ENCODE measurements around the gene VWA3A. TPM values are rescaled to one million over a fixed set of nuclear protein-coding genes. Genes with fewer than 3 reads are reported as not detected.
"Not testable (repeated sequence)": the region's sequence is repeated elsewhere in the genome, so short reads cannot be mapped to it uniquely, and the experiment has no call there.

Gene VWA3A, protein sequence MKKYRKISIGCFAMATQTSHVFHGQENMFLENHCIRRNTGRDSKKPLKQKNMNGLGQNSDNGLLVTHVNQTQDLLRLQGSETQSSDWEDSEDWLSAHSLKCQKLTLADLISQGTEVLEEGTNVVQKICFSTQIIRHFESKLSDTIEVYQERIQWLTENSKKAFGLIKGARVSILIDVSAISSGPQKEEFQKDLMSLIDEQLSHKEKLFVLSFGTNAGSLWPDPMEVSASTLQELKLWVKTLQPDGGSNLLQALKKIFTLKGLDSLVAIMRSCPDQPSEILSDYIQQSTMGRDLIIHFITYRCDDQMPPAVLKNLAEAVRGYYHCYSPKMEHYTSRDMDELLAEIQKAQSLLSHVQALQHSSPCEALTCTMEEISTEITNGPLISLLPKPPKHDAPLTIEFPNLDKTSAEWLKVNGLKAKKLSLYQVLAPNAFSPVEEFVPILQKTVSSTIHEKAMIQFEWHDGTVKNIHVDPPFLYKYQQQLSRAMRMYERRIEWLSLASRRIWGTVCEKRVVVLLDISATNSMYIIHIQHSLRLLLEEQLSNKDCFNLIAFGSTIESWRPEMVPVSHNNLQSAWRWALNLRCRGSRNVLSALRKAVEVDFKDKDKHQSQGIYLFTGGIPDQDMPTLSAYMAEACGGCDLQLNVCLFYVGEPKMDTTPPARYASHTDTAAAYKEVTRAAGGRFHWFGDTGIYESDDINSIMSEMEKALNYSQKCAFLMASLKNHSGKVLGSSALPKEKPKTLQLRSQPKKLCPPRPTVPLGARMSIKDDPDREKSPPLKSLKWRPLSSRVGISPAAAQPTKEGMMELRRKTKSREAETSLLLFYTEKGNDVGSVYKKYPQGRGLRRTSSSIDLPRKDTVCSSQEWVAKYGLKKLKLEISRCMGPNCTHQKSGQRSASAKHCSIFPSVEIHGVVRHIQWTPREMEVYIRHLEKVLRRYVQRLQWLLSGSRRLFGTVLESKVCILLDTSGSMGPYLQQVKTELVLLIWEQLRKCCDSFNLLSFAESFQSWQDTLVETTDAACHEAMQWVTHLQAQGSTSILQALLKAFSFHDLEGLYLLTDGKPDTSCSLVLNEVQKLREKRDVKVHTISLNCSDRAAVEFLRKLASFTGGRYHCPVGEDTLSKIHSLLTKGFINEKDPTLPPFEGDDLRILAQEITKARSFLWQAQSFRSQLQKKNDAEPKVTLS
- 0.11 TPM for total RNA-seq
- 0.05 TPM for polyA plus RNA-seq

DNA sequence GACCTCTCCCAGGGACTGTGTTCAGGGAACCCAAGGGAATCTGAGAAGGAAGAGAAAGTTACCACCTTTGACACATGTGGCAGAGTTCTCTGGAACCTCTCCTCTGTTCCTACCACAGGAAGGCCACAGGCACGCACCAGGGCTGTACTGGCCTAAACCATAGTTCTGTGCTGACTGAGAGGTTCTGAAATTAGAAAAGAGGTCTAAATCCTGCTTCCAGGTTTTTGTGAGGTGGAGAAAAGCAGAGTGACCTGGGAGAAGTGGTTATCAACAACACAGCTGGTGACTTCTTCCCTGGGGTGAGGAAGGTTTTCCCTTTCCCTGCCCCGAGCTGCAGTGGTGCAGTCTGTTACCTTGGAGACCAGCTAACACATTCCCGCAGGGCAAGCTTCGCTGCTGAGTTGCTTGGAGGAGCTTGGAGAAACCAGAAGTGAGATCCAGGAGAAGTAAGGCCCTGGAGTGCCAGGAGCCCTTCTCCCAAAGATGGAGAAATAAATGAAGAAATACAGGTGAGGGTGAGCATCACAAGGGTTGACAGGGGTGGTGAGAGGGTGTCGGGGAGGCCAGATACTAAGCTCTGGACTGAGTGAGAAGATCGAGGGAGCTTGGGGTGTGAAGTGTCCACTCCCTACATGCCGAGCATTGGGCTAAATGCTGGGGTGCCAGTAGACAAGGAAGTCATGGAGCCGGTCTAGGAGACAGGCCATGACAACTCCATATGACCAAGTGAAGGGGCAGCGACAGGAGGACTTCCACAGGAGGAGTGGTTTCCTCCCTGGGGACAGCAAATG, at the start of gene VWA3A:
Gene VWA3A (plus strand): TSS at position 399 of the 791 bp plus-strand sequence. CDS start 97 bp downstream, at position 496.
- DNase-seq (ENCODE audit: extremely low spot score), result no peak
- 40% methylated on average over 9 of the region's 9 CpGs for WGBS
- Histone ChIP-seq H3K36me3 (ENCODE audit: insufficient read depth) (no peaks in the 10 kb centered on the region), H3K4me1 (ENCODE audit: insufficient read depth) (no peaks in the 10 kb centered on the region), H3K27ac (ENCODE audit: low read depth) (no peak within 1 kb of the TSS), H3K4me3 (ENCODE audit: low read depth, low read length) (no peak within 1 kb of the TSS)

DNA sequence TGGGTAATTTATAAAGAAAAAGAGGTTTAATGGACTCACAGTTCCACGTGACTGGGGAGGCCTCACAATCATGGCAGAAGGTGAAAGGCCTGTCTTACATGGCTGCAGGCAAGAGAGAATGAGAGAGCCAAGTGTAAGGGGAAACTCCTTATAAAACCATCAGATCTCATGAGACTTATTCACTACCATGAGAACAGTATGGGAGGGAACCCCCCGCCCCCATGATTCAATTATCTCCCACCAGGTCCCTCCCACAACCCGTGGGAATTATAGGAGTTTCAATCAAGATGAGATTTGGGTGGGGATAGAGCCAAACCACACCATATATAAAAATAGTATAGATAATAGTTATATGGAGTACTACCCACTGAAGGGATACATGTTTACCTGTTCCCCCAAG, 48.5 kb upstream of the VWA3A start:
- WGBS, result 93% methylated on average over 3 of the region's 3 CpGs
- not testable (repeated sequence) for H3K4me1 ChIP-seq (ENCODE audit: insufficient read depth); H3K4me3 ChIP-seq (ENCODE audit: low read depth, low read length); DNase-seq (ENCODE audit: extremely low spot score); H3K27ac ChIP-seq (ENCODE audit: low read depth); H3K36me3 ChIP-seq (ENCODE audit: insufficient read depth)

DNA sequence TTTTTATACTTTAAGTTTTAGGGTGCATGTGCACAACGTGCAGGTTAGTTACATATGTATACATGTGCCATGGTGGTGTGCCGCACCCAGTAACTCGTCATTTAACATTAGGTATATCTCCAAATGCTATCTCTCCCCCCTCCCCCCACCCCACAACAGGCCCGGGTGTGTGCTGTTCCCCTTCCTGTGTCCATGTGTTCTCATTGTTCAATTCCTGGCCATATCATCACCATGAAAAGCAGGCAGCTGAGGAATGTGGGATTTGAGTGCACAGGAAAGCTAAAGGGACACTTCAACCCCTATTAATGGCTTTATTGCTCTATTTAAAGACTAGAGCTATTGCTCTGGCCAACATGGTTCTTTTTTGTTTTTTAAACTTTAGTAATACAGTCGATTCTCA, 46.5 kb upstream of the VWA3A start:
- 52% methylated on average over 5 of the region's 5 CpGs for WGBS
- not testable (repeated sequence) for H3K4me3 ChIP-seq (ENCODE audit: low read depth, low read length); DNase-seq (ENCODE audit: extremely low spot score); H3K27ac ChIP-seq (ENCODE audit: low read depth); H3K36me3 ChIP-seq (ENCODE audit: insufficient read depth); H3K4me1 ChIP-seq (ENCODE audit: insufficient read depth)

DNA sequence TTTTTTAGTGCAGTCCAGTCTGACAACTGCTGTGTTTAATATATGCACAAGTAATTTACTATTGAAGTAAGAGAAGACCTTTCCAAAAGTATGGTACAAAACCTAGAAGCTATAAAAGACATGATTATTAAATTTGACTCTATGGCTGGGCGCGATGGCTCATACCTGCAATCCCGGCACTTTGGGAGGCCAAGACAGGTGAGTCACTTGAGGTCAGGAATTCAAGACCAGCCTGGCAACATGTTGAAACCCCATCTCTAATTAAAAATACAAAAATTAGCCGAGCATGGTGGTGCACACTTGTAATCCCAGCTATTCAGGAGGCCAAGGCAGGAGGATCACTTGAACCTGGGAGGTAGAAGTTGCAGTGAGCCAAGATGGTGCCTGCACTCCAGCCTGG, 41.4 kb upstream of the VWA3A start:
- Histone ChIP-seq H3K36me3 (ENCODE audit: insufficient read depth) (no peaks in the 10 kb centered on the region), H3K27ac (ENCODE audit: low read depth) (no peak overlapping the region), H3K4me1 (ENCODE audit: insufficient read depth) (no peaks in the 10 kb centered on the region), H3K4me3 (ENCODE audit: low read depth, low read length) (no peak overlapping the region)
- DNase-seq (ENCODE audit: extremely low spot score), result no peak
- 96% methylated on average over 4 of the region's 4 CpGs for WGBS

DNA sequence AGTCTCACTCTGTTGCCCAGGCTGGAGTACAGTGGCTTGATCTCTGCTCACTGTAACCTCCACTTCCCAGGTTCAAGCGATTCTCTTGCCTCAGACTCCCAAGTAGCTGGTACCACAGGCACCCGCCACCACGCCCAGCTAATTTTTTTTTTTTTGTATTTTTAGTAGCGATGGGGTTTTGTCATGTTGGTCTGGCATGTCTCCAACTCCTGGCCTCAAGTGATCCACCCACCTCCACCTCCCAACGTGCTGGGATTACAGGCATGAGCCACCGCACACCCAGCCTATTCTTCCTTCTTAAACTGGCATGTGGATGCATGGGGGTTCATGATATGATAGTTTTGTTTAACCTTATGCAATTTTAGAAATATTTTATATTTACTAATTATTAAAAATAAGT, 39.4 kb upstream of the VWA3A start:
- Histone ChIP-seq H3K4me1 (ENCODE audit: insufficient read depth) (no peaks in the 10 kb centered on the region), H3K4me3 (ENCODE audit: low read depth, low read length) (no peak overlapping the region), H3K36me3 (ENCODE audit: insufficient read depth) (no peaks in the 10 kb centered on the region), H3K27ac (ENCODE audit: low read depth) (no peak overlapping the region)
- WGBS, result 82% methylated on average over 6 of the region's 6 CpGs
- DNase-seq (ENCODE audit: extremely low spot score), result no peak

DNA sequence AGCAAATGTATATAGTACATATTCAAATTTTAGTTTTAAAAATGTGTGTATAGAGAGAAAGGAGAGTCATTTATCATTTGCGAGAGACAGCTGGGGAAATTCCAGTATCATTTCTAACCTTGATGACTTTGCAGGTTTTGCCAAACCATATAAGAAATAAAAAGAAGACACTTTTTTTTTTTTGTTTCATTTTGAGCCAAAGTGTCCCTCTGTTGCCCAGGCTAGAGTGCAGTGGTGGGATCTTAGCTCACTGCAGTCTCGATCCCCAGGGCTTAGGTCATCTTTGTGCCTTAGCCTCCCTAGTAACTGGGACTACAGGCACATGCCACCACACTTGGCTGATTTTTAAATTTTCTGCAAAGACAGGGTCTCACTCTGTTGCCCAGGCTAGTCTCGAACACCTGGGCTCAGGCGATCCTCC, 38.4 kb upstream of the VWA3A start:
- 95% methylated on average over 4 of the region's 4 CpGs for WGBS
- DNase-seq (ENCODE audit: extremely low spot score), result no peak
- Histone ChIP-seq H3K4me3 (ENCODE audit: low read depth, low read length) (no peak overlapping the region), H3K36me3 (ENCODE audit: insufficient read depth) (no peaks in the 10 kb centered on the region), H3K27ac (ENCODE audit: low read depth) (no peak overlapping the region), H3K4me1 (ENCODE audit: insufficient read depth) (no peaks in the 10 kb centered on the region)

DNA sequence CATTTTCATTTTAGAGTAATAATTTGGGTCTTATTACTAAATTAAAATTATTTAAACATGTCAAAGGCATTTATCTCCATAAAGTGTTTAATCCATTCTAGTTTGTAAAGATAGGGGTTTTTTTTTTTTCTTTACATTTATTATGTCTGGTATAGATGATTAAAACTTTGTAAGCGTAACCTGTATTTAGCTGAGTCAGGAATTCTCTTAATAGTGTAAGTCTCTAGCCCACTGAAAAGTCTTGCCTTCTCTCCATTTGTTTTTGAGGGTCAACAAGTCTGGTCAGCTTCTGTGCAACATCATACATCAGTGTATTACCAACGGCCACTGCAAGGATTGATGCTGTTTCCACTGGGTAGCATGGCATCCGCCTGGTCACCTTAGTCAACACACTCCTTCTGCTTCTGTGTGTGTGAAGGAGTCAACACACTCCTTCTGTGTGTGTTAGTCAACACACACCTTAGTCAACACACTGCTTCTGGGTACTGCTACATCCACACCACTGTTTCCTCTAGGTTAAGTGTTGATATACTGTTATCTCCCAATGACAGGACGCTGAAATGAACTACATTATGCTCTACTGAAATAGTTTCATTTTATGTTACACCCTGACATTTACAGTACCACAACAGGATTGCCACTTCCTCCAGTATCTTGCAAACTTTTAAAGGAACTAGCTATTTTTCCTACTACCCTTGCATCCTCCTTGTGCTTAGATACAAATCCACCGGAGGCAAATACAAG, 37.3 kb upstream of the VWA3A start:
- Histone ChIP-seq H3K36me3 (ENCODE audit: insufficient read depth) (no peaks in the 10 kb centered on the region), H3K4me3 (ENCODE audit: low read depth, low read length) (no peak overlapping the region), H3K27ac (ENCODE audit: low read depth) (no peak overlapping the region), H3K4me1 (ENCODE audit: insufficient read depth) (no peaks in the 10 kb centered on the region)
- no peak for DNase-seq (ENCODE audit: extremely low spot score)
- WGBS, result 86% methylated on average over 5 of the region's 5 CpGs

DNA sequence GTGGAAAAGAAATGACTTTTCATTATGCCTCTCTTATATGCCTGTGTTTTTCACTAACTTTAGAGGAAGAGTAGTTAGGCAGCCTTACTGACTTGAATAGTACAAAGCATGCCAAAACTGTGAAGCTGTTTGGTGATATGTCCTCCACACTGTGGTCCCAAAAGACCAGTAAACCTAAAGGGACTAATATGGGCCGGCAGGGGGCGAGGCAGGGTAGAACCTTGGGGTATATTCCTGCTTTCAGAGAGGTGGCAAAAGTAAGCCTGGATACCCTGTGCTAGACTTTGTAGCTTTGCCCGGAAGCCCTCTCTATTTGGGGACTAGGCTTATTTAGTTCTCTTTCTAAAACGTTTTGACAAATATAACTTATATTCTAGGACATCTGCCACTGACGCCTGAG, 36.5 kb upstream of the VWA3A start:
- DNase-seq (ENCODE audit: extremely low spot score), result no peak
- H3K27ac ChIP-seq (ENCODE audit: low read depth), result no peak overlapping the region
- H3K4me1 ChIP-seq (ENCODE audit: insufficient read depth), result no peaks in the 10 kb centered on the region
- 75% methylated on average over 5 of the region's 5 CpGs for WGBS
- no peak overlapping the region for H3K4me3 ChIP-seq (ENCODE audit: low read depth, low read length)
- H3K36me3 ChIP-seq (ENCODE audit: insufficient read depth), result no peaks in the 10 kb centered on the region

DNA sequence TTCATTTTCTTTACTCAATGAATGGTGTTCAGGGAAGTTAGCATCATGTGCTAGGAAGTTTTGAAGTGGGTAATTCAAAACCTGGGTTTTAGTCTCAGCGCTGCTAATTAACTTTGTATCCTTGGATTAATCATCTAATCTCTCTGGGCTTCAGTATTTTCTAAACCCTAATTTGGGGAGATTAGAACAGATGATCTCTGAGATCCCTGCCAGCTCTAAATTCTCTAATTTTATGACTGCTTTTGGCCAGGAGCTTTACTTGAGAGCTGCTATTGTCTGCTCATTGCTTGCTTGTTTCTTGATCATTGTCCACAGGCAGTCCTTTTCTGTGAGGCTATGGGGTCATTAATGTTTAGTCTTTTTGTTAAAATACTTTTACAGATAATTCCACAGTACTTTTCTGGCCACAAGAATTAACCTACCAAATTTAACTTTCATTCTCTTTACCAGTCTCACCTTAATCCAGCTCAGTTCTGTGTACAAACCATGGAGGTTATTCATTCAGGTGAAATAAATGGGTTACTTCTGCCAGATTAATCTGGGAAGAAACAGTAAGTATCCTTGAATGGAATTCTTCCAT, 28.4 kb upstream of the VWA3A start:
- H3K36me3 ChIP-seq (ENCODE audit: insufficient read depth), result no peaks in the 10 kb centered on the region
- H3K27ac ChIP-seq (ENCODE audit: low read depth), result no peak overlapping the region
- H3K4me3 ChIP-seq (ENCODE audit: low read depth, low read length), result no peak overlapping the region
- H3K4me1 ChIP-seq (ENCODE audit: insufficient read depth), result no peaks in the 10 kb centered on the region
- DNase-seq (ENCODE audit: extremely low spot score), result no peak
- WGBS, result 71% methylated on average over 1 of the region's 1 CpG

DNA sequence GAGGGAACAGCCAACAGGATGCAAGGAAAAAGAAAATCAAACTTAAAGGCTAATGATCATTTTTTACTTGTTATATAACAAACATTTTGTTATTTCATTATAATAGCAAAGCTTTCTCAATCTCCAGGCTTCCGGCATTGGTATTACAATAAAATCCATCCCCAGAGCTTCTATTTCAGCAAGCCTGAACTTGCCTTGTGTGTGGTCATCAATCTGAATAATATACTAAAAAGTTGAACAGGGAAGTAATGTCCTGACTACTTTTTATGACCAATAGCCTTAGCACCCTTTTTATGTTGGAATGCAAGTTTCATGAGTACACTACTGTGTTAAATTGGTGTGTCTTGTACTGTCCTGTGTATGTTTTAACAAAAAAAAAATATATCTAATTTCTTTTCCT, 27.1 kb upstream of the VWA3A start:
- H3K27ac ChIP-seq (ENCODE audit: low read depth), result no peak overlapping the region
- DNase-seq (ENCODE audit: extremely low spot score), result no peak
- no peaks in the 10 kb centered on the region for H3K4me1 ChIP-seq (ENCODE audit: insufficient read depth)
- no peaks in the 10 kb centered on the region for H3K36me3 ChIP-seq (ENCODE audit: insufficient read depth)
- H3K4me3 ChIP-seq (ENCODE audit: low read depth, low read length), result no peak overlapping the region
- WGBS, result 89% methylated on average over 1 of the region's 1 CpG

DNA sequence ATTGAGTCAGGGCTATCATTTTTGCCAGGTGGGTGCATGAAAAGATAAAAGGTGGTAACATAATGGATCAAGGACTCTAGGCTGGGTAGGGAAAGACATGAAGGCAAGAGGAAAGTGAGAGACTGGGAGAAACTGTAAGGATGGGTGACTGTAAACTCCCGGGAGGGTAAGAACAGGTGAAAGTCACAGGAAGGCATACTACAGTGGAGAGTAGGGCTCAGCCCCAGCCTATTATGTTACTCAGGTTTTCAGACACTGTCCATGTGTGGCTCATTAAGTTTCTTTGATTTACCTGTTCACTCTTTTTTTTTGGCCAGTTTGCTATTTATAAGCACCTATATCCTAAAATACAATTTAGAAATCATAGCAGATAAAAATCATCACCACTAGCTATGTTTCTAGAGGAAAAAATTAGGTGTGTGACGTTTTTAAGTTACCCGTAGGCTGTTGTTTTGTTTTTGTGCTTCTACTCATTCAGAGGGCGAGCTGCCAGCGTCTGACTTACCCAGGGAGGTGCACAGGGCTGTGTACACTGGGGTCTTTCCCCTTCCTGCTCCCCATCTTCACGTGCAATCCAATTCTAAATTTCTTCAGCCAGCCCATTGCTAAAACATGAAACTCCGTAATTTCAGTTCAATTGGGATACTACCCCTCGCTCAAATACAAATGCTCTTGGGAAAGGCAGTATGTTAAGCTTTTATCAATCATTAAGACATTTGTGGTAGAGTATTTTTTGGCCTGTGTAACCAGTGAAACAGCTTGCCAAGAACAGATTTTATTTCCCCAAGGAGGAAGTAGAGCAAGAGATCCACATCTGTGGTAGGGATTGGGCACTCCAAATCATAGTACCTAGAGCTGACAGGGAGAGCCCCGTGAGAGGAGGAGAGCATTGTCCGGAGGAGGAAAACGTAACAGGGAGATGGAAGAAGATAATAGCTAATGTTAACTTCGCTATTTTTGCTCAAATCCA, 21.7 kb upstream of the VWA3A start:
- no peaks in the 10 kb centered on the region for H3K36me3 ChIP-seq (ENCODE audit: insufficient read depth)
- no peak for DNase-seq (ENCODE audit: extremely low spot score)
- no peak overlapping the region for H3K4me3 ChIP-seq (ENCODE audit: low read depth, low read length)
- no peaks in the 10 kb centered on the region for H3K4me1 ChIP-seq (ENCODE audit: insufficient read depth)
- H3K27ac ChIP-seq (ENCODE audit: low read depth), result no peak overlapping the region
- WGBS, result 48% methylated on average over 12 of the region's 12 CpGs
